NK-92 treated with Interleukin-12 subunit alpha and Interleukin-12 subunit beta, amount 100 ng/mL, for 24 hours (cell line): ENCODE results near the gene TUBB1.
A peak's percentile ranks its signal among the peaks of the same experiment; 100 is the strongest.
"Not testable (repeated sequence)": the region's sequence is repeated elsewhere in the genome, so short reads cannot be mapped to it uniquely, and the experiment has no call there.

Experiments
- DNase-seq: peaks from one replicate; lab custom pipeline; 2025; lab: John Stamatoyannopoulos, UW

The TUBB1 gene

GRCh38 chr20:59006167-59006863 is 12.9 kb upstream of the TUBB1 start:
- DNase-seq, result no peak

GRCh38 chr20:59006864-59007664 is 12.2 kb upstream of the TUBB1 start, which contains the start of gene CTSZ:
TSS of gene CTSZ (minus strand) at chr20:59007254. CDS start at chr20:59007128, 126 bp downstream.
- DNase-seq, result peak; percentile 28

DNA sequence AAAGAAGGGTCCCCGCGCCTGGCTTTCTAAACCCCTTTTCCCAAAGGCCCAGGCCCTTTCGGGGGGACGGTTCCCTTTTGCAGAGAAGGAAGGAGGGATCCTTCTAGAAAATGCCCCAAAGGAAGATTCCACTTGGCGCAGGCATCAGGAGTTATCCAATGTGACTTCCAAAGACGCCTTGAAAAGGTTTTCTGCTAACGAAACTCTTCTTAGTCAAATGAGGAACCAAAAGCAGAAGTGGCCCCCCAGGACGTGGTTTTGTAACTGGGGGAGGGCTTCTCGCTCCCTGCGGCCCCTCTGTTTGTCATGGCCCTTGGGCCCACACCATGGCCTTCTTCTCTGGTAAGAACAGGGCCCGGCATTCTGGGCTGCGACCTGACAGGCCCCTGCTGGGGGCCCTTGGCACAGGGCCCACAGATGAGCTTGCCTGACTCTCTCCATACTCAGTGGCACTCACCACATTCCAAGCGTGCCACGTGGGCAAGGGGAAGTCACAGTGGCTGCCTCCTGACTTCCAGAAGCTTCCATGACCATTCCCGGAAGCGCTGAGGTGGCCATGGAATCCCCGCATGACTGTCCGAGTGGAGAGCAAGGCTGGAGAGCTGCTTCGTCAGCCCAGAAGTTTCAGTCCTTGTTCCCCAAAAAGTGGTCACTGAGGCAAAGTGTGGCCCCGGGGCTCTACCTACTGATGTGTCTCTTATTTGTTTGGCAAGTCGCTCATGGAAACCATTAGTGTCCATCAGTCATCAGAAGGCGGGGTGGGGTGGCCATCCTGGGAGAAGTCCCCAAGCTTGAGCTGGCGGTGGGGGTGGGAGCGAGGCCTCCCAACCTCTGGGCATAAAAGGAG is 11.3 kb upstream of the TUBB1 start:
- DNase-seq, result no peak

- DNase-seq, result no peak
Observed at GRCh38 chr20:59008715-59009336, 10.4 kb upstream of the TUBB1 start.

DNA sequence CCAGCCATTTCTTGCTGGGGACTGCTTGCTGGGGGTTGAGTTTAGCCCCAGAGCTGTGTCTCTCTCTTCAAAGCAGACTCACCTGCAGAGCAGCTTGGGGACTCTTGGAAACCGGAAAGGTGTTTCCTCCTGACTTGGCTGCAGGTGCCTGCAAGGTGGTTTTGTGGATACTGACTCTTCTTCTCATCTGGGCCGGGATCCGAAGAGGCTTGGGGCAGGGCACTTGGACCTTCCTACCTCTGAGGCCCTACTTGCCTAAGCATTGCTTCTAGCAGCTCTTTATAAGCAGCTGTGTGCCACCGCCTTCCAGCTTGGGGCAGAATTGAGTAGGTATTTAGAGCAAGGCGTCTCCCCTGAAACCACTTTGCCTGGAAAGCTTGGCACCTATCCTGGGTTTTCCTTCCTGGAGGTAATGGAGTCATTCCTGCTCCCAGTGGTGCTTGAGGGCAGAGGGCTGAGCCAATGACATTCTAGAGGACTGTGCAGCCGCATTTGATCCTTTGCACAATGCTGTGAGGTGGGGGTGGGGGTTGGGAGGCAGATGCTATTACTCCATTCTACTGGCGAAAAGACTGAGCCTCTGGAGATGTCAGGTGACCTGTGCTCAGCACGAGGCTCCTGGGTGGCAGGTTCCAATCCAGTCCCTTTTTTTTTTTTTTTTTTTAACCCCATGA is 8.8 kb upstream of the TUBB1 start:
- DNase-seq, result no peak

- no peak for DNase-seq
Observed at GRCh38 chr20:59010995-59011873, 8.0 kb upstream of the TUBB1 start.

DNA sequence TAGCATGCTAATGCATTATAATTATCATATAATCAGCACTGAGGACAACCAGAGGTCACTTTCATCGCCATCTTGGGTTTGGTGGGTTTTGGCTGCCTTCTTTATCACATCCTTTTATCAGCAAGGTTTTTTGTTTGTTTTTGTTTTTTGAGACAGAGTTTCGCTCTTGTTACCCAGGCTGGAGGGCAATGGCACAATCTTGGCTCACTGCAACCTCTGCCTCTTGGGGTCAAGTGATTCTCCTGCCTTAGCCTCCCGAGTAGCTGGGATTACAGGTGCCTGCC is 7.4 kb upstream of the TUBB1 start:
- DNase-seq, result not testable (repeated sequence)

DNA sequence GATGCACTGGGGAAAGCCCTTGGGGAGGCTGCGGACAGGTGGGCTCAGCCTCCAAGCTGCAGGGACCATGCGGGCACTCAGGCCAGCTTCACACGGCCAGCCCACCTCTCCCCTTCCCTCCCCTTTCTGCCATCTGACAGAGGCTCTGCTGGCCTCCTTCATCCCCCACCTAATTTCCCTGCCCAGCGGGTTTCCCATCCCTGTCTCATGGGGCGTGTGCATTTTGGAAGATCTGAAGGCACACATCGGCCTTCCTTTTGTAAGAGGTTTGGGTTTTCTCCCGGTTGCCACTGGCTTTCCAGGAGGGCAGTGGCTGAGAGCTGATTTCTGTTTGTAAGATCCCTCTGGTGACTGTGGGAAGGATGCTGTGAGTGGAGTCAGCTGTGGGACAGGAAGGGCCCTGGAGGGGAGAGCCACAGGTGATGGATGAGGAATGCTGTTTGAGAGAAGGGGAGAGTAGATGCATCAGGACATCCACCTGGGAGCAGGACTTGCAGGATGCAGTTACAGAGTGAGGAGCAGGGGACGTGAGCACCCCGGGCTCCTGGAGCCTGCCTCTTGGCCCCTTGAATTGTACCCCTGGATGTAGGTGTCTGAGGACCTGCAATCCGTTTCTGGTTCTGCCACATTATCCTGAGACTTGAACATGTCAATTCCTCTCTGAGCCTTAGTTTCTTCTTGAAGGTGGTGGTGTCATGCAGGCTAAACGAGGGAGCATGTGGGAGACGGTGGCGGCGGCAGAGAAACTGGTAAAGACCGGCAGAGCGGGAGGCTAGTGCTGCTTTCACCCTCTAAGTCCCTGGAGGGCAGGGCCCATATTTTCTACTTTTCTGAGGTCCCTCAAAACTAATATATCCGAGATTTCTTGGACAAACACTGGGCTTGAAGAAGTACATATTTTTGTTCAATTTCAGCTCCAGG is 5.9 kb upstream of the TUBB1 start:
- DNase-seq, result no peak

DNA sequence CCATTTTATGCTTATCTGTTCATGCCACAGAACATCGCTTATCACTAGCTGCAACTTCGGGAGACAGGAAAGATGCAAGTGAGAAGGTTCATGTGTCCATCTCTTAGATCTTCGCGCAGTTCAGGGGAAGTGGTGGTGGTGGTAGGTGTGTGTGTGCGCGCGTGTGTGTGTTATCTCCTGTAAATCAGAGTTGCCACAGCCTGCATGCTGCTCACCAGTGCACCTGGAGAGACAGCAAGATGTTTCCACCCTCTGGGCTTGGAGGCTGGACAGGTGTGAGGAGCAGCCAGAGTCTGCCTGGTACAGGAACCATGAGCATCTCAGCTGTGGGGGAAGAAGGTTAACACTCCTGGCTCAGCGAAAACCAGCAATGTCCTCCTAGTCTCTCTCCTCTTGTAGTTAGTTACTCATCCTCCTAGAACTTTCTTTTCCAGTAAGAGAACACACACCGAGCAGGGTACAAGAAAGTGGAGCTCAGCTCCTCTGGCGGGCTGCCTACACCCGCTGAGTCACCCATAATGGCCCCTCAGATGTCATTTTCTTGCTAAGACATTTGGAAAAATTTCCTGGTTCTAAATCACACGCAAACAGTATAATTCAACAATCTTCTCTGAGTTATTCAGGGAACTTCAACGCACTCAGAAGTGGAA is 5.1 kb upstream of the TUBB1 start:
- no peak for DNase-seq

GRCh38 chr20:59014680-59015389 is 4.4 kb upstream of the TUBB1 start:
- no peak for DNase-seq

GRCh38 chr20:59015411-59015810 is 3.8 kb upstream of the TUBB1 start:
- no peak for DNase-seq

- no peak for DNase-seq
Observed at GRCh38 chr20:59015812-59016711, 3.2 kb upstream of the TUBB1 start.

DNA sequence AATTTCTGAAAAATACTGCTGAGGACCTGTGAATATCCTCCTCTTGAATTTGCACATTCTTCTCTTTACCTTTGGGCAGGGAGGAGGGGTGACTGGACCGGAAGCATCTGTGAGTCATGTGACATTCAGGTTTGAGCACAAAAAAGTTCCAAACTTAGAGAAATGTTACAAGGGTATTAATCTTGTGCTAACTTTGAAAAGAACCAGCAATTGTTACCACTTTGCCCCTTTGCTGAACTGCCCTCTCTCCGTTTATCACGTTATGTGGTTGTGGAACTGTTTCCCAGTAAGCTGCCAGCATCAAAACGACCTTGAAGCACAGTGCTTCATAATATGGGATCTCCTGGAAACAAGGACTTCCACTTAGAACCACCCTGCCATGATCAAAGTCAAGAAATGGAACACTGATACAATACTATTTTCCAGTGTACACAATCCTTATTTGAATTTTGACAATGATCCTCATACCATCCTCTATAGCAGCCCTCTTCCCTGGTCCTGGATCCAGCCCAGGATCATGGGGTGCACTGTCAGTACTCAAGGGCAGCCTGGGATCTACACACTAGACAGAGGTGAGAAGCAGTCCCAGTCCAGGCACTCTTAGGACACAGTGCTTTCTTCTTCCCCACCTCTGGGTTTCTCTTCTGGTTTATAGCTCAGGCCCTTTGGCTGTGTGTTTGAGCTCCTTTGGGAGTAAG is 2.3 kb upstream of the TUBB1 start:
- no peak for DNase-seq

- no peak for DNase-seq
Observed at GRCh38 chr20:59017493-59018231, 1.6 kb upstream of the TUBB1 start.

DNA sequence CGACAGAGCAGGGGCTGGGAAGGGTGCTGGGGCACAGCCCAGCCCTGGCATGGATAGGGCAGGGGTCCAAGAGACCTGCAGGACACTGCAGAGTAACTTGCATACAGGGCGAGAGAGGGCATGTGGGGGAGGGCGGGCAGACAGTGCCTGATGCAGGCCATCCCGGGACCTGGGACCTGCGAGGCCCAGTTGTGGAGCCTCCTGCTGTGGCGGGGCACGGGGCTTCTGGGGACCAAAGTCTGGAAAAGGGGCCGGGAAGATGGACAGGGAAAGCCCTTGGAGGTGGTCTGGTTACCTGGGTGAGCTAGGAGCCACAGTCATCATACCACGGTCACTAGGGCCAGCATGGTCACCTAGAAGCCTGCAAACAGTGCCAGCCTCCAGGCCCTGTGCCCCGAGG is 412 bp upstream of the TUBB1 start:
- DNase-seq, result no peak

GRCh38 chr20:59020938-59021551 is 1.8 kb downstream of the TUBB1 start:
- DNase-seq, result no peak
